Body of pancreas (tissue), 4 donors: ENCODE data around the gene ZSWIM7.

Experiments used
- POLR2A ChIP-seq, 3 donors: fragments of 450-650 bp; IDR thresholded peaks; one replicate each; pipeline ENCODE4 v1.6.1; 2016; ENCODE audit warnings: antibody characterized with exemption in 3 of 3, mild to moderate bottlenecking in 2 of 3
- TF ChIP-seq, protein P1 (sequence below), 7 experiments: fragments of 450-650 bp in 4 of 7; fragments of 200-600 bp in 3 of 7; sonication (generic) in 3 of 7; IDR thresholded peaks; one replicate each; pipeline ENCODE4 v1.5.1; 2016 to 2019; ENCODE audit warnings: antibody characterized with exemption in 7 of 7

DNA sequence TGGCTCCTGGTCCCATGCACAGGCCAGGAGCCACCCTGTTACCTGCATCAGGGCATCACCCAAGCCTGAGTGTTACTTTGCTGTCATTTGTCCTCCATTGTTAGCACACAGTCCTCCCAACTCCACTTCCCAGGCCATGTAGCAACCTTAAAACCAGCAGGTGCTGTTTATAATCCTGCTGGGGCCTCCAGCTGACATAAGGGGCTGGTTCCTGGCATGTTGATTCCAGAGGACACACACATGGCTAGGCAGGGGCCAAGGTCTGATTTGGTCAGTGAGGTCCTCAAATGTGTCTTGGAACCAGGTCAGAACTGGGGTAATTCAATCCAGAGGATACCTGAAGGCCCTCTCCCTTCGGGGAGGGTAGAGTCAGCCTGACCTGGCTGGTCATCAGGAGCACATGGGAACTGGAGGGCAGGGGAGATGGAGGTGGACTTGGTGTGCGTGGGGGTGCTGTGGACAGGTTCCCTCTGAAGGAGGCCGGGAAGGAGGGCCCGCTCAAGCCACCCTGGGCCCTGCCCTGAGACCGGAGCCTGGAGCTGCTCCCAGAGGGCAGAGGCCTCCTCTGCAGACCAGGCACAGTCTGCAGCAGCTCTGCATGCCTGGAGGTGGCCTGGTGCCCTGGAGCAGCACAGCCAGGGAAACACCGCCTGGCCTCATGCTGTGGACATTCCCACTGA, 48.0 kb downstream of the ZSWIM7 start:
- TF ChIP-seq, protein P1, sequence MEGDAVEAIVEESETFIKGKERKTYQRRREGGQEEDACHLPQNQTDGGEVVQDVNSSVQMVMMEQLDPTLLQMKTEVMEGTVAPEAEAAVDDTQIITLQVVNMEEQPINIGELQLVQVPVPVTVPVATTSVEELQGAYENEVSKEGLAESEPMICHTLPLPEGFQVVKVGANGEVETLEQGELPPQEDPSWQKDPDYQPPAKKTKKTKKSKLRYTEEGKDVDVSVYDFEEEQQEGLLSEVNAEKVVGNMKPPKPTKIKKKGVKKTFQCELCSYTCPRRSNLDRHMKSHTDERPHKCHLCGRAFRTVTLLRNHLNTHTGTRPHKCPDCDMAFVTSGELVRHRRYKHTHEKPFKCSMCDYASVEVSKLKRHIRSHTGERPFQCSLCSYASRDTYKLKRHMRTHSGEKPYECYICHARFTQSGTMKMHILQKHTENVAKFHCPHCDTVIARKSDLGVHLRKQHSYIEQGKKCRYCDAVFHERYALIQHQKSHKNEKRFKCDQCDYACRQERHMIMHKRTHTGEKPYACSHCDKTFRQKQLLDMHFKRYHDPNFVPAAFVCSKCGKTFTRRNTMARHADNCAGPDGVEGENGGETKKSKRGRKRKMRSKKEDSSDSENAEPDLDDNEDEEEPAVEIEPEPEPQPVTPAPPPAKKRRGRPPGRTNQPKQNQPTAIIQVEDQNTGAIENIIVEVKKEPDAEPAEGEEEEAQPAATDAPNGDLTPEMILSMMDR (IDR thresholded peaks at IDR 0.05): no peak
- no peak for TF ChIP-seq POLR2A (IDR thresholded peaks at IDR 0.05)
